SU-DHL-6 (cell line): Measurements from ENCODE around the gene MED12L.
"Not testable (repeated sequence)": the region's sequence is repeated elsewhere in the genome, so short reads cannot be mapped to it uniquely, and the experiment has no call there.

Experiments used
- H2AFZ ChIP-seq: fragments of 200-600 bp; sonication (generic); 2 replicates; pipeline ENCODE4 v1.6.1; 2014; ENCODE audit warnings: low read depth, mild to moderate bottlenecking, moderate library complexity, mixed read lengths, antibody characterized with exemption, low read length; ENCODE audit not compliant: severe bottlenecking
- H3F3A ChIP-seq: fragments of 200-600 bp; shearing (Covaris generic); 2 replicates; pipeline ENCODE4 v1.6.0; 2016; ENCODE audit warnings: antibody characterized with exemption, mild to moderate bottlenecking; ENCODE audit not compliant: insufficient read depth
- H3K27ac ChIP-seq: fragments of 200-600 bp; sonication (generic); 2 replicates; pipeline ENCODE4 v1.5.1; 2016; ENCODE audit warnings: low read depth, mild to moderate bottlenecking, low read length, moderate library complexity, mixed read lengths
- H3K27me3 ChIP-seq: fragments of 200-600 bp; sonication (generic), shearing (Covaris generic); 2 replicates; pipeline ENCODE4 v1.6.0; 2014; ENCODE audit warnings: mild to moderate bottlenecking, low read length
- H3K36me3 ChIP-seq: fragments of 200-600 bp; sonication (generic); 2 replicates; pipeline ENCODE4 v1.6.1; 2014; ENCODE audit warnings: mild to moderate bottlenecking, low read length, mixed read lengths
- H3K4me2 ChIP-seq: fragments of 300-600, 200-600 bp; shearing (Covaris generic), sonication (generic); 2 replicates; pipeline ENCODE4 v1.6.0; 2014; ENCODE audit warnings: low read length, low read depth, mild to moderate bottlenecking; ENCODE audit not compliant: poor library complexity, severe bottlenecking
- H3K4me3 ChIP-seq: fragments of 200-600 bp; sonication (generic); 2 replicates; pipeline ENCODE4 v1.5.1; 2014; ENCODE audit warnings: antibody characterized with exemption, low read length, mild to moderate bottlenecking, mixed read lengths; ENCODE audit not compliant: insufficient read depth, poor library complexity, severe bottlenecking
- H3K79me2 ChIP-seq: fragments of 200-600 bp; sonication (generic); 2 replicates; pipeline ENCODE4 v1.6.1; 2014; ENCODE audit warnings: mild to moderate bottlenecking, low read length, moderate library complexity; ENCODE audit not compliant: insufficient read depth
- H3K9ac ChIP-seq: fragments of 200-600 bp; sonication (generic); 2 replicates; pipeline ENCODE4 v1.7.0; 2014; ENCODE audit warnings: mild to moderate bottlenecking, low read length
- H3K9me2 ChIP-seq: fragments of 200-600 bp; sonication (generic); replicated peaks from 2 replicates; pipeline ENCODE4 v1.6.1; 2014; ENCODE audit warnings: low read length; ENCODE audit not compliant: insufficient read depth
- H3K9me3 ChIP-seq: fragments of 200-600 bp; sonication (generic); 2 replicates; pipeline ENCODE4 v1.6.1; 2014; ENCODE audit warnings: low read length, mixed read lengths; ENCODE audit not compliant: insufficient read depth
- H4K20me1 ChIP-seq: fragments of 200-600 bp; sonication (generic); 2 replicates; pipeline ENCODE4 v1.6.1; 2014; ENCODE audit warnings: low read depth, mild to moderate bottlenecking, antibody characterized with exemption, low read length, moderate library complexity, mixed read lengths
- CTCF ChIP-seq: fragments of 200-600 bp; sonication (generic); IDR thresholded peaks from one replicate; pipeline ENCODE4 v1.5.1; 2017; ENCODE audit warnings: antibody characterized with exemption, mild to moderate bottlenecking, low read length, moderate library complexity; ENCODE audit not compliant: insufficient read depth, poor library complexity, severe bottlenecking
- EZH2phosphoT487 ChIP-seq: fragments of 200-600 bp; sonication (generic), shearing (Covaris generic); conservative IDR thresholded peaks from 2 replicates; pipeline ENCODE4 v1.6.1; 2018; ENCODE audit warnings: mild to moderate bottlenecking, antibody characterized with exemption, low read length, moderate library complexity, mixed read lengths

Gene MED12L

GRCh38 chr3:151234825-151235224, 149.4 kb downstream of the MED12L start:
- Histone ChIP-seq H3F3A (no peaks in the 10 kb centered on the region), H3K27ac (no peak overlapping the region), H3K4me3 (no peak overlapping the region), H3K27me3 (no peaks in the 10 kb centered on the region), H3K79me2 (no peaks in the 10 kb centered on the region), H3K36me3 (no peaks in the 10 kb centered on the region), H3K9ac (no peak overlapping the region), H4K20me1 (no peaks in the 10 kb centered on the region), H2AFZ (no peak overlapping the region), H3K9me3 (no peaks in the 10 kb centered on the region), H3K9me2 (no peaks in the 10 kb centered on the region), H3K4me2 (no peak overlapping the region)
- no peak for TF ChIP-seq CTCF
- no peak for TF ChIP-seq EZH2phosphoT487

GRCh38 chr3:151236316-151236715, 150.9 kb downstream of the MED12L start:
- no peaks in the 10 kb centered on the region for H3K36me3 ChIP-seq
- no peaks in the 10 kb centered on the region for H3K79me2 ChIP-seq
- no peaks in the 10 kb centered on the region for H3F3A ChIP-seq
- H3K9ac ChIP-seq = no peak overlapping the region
- H3K27me3 ChIP-seq = no peaks in the 10 kb centered on the region
- no peak overlapping the region for H2AFZ ChIP-seq
- H3K4me2 ChIP-seq = no peak overlapping the region
- H4K20me1 ChIP-seq = no peaks in the 10 kb centered on the region
- TF ChIP-seq EZH2phosphoT487 (no peak), CTCF (no peak)
- no peak overlapping the region for H3K27ac ChIP-seq
- no peaks in the 10 kb centered on the region for H3K9me2 ChIP-seq
- H3K4me3 ChIP-seq = no peak overlapping the region
- no peaks in the 10 kb centered on the region for H3K9me3 ChIP-seq

GRCh38 chr3:151236736-151237135, 151.3 kb downstream of the MED12L start:
- H3K4me2 ChIP-seq = no peak overlapping the region
- H3K27me3 ChIP-seq = no peaks in the 10 kb centered on the region
- no peaks in the 10 kb centered on the region for H3K9me2 ChIP-seq
- no peak overlapping the region for H3K9ac ChIP-seq
- H2AFZ ChIP-seq = no peak overlapping the region
- H3K27ac ChIP-seq = no peak overlapping the region
- no peak overlapping the region for H3K4me3 ChIP-seq
- no peaks in the 10 kb centered on the region for H3K9me3 ChIP-seq
- H3F3A ChIP-seq = no peaks in the 10 kb centered on the region
- TF ChIP-seq CTCF = no peak
- no peak for TF ChIP-seq EZH2phosphoT487
- no peaks in the 10 kb centered on the region for H3K79me2 ChIP-seq
- no peaks in the 10 kb centered on the region for H4K20me1 ChIP-seq
- no peaks in the 10 kb centered on the region for H3K36me3 ChIP-seq

- H2AFZ ChIP-seq, H4K20me1 ChIP-seq, H3K79me2 ChIP-seq, H3K4me2 ChIP-seq, H3K27ac ChIP-seq, H3K36me3 ChIP-seq, H3F3A ChIP-seq, H3K9me3 ChIP-seq, H3K9me2 ChIP-seq, H3K4me3 ChIP-seq, H3K9ac ChIP-seq, H3K27me3 ChIP-seq: not testable (repeated sequence)
Measured at GRCh38 chr3:151242006-151242405, 156.5 kb downstream of the MED12L start.
